Fibroblast of skin of scalp (primary cell): ENCODE measurements around the gene SUPT20HL2.
"Not testable (repeated sequence)": the region's sequence is repeated elsewhere in the genome, so short reads cannot be mapped to it uniquely, and the experiment has no call there.

Source experiments
- DNase-seq: peaks from one replicate; pipeline ENCODE4 v3.0.0-alpha.2; 2013

SUPT20HL2 gene

DNA sequence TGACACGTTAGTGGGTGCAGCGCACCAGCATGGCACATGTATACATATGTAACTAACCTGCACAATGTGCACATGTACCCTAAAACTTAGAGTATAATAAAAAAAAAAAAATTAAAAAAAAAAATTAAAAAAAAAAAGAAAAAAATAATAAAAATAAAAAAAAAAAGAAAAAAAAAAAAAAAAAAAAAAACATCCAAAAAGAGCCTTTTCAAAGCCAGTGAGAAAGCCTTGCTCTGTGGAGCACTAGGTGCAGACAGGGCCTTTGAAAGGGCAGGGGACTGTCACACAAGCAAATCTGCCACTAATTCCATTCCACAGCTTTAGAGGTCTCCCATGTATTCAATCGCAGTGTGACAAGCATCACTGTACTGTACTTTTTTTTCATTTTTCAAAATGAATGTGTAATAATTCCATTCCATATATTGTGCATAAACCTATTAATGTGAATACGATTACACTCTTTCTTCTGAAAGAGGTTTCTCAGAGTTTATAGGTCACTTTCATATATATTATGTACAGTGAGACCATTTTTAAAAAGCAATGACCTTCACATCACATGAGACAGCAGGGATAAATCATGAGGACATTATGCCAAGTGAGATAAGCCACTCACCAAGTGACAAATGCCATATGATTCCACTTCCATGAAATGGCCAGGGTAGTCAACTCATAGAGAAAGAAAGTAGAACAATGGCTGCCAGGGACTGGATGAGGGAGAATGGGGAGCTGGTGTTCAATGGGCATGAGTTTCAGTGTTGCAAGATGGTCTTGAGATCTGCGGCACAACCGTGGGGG lies 4.1 kb downstream of the SUPT20HL2 start:
- not testable (repeated sequence) for DNase-seq

DNA sequence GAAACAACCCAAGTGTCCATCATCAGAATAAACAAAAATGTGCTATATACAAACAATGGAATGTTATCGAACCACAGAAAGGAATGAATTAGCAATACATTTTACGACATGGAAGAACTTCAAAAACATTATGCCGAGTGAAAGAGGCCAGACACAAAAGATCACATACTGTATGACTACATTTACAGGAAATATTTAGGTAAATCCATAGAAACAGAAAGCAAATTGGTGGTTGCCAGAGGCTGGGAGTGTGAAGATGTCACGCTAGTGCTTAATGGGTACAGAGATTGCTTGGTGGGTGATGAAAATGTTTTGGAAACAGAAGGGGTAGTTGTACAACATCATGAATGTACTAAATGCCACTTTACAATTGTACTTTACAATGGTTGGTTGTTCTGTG lies 5.1 kb downstream of the SUPT20HL2 start:
- not testable (repeated sequence) for DNase-seq

DNA sequence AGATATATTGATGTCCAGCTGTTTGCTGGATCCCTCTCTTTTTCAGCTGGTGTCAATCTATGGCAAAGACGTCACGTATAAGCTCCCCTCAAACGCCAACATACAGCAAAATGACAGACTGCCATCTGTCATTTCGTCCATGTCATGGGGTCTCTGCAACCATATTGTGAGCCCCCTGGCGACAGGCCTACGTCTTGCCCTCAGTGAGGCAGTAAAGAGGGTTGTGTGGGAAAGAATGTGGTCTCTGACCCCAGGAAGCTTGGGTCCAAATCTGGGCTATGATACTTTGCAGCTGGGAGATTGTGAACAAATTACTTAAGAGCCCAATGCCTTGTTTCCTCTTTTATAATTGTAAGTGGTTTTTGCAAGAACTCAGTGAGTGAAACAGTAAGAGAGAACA lies 7.4 kb downstream of the SUPT20HL2 start:
- DNase-seq, result no peak

DNA sequence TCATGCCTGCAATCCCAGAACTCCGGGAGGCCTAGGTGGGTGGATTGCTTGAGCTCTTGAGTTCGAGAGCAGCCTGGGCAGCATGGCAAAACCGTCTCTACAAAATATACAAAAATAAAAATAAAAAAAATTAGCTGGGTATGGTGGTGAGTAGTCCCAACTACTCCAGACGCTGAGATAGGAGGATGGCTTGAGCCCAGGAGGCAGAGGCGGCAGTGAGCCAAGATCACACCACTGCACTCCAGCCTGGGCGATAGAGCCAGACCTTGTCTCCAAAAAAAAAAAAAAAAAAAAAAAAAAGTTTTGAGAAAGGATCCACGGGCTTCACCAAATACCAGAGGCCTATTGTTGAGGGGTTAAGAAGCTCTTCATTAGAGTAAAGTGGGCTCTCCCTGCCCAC lies 8.0 kb downstream of the SUPT20HL2 start:
- no peak for DNase-seq

DNA sequence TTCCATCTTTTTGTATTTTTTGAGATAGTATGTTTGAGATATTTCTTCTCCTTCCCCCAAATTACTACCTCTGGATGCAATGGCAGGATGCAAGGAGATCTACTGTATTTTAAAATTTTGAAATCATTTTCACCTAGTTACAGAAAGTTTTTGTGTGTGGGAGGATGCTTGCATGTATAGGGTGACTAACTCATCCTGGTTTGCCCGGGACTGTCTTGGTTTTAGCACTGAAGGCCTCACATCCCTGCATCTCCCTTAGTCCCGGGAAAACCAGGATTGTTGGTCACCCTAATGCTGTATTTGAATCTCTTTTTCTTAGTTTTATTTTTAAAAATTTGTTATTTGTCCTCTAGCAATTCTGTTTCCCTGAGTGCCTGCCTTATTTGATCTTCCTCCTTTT lies 12.1 kb downstream of the SUPT20HL2 start:
- DNase-seq, result no peak

DNA sequence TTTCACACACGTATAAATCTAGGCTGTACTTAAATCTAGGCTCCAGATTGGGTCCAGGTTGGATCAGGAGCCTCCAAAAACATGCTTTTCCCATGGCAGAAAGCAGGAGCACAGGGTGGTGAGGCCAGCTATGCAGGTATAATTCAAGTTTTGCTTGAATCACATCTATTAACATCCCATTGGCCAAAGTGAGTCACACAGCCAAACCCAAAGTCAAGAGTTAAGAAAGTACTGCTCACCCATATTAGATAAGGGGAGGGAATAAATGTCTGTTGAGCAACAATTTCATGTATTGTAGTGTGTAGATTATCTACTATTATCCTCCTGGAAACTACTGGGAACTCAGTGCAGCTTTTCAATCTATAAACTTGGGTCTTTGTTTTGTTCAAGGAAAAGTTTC lies 12.8 kb downstream of the SUPT20HL2 start:
- DNase-seq, result no peak

DNA sequence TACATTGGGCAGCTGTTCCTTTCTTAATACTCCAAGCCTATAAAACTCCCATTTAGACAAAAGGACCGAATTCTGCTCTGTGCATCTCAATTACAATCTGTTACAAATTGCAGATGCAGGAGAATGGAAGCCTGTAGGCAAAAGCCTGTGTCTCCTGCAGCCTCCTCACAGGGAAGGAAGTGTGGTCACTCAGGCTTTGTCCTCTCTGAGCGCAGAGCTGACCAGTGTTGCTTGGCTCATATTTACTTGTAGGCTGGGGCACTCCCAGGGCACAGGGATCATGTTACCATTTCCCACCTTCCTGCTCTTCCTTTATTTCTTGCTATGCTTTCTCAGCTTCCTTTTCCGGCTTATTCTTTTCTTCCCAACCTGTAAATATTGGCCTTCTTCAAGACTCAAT lies 15.7 kb downstream of the SUPT20HL2 start:
- no peak for DNase-seq

DNA sequence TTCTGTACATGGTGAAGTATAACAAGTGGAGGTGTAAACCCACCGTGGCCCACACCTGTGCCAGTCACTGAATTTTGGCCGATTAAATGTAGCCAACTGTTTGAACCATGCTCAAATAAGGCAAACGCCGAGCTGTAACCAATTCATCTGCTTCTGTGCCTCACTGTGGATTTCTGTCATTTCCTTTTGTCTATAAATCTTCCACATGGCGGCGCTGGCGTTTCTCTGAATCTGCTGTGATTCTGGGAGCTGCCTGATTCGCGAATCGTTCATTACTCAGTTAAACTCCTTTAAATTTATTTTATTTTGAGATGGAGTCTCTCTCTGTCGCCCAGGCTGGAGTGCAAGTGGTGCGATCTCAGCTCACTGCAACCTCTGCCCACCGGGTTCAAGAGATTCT lies 19.2 kb downstream of the SUPT20HL2 start:
- peak; percentile 26 for DNase-seq

DNA sequence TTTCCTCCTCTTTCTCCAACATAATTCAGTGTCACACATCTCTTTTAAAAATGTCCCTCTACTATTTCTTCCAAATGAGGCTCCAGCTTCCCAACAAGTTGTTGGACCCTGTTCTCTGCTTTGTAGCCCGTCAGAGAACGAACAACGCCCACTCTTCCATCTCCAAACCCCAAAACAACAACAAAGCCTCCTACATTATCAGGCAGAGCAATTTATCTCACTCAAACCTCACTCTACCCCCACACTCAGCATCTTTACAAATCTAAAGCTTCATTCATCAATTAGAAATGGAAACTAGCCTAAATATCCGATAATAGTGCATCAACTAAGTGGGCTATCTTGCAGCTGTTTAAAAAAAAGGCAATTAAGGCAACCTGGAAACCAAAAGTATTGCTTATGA lies 20.5 kb downstream of the SUPT20HL2 start:
- no peak for DNase-seq

DNA sequence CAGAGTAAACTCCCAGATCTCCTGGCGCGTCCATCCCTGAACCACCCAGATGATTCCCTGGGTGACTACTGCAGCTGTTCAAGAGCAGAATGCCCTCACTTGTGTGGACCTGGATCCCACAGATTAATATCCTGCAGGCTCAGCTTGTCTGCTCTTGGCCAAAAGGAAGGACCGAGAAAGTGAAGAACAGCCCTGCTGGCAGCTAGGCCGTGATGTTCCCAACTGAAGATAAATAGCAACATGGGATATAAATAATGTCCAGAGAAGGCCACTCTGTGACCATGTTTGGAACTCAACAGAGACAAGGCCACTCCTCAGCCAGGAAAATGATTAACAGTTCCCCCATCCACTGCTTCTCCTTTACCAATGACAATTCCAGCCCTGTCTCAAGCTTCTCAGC lies 21.5 kb downstream of the SUPT20HL2 start:
- DNase-seq, result no peak

DNA sequence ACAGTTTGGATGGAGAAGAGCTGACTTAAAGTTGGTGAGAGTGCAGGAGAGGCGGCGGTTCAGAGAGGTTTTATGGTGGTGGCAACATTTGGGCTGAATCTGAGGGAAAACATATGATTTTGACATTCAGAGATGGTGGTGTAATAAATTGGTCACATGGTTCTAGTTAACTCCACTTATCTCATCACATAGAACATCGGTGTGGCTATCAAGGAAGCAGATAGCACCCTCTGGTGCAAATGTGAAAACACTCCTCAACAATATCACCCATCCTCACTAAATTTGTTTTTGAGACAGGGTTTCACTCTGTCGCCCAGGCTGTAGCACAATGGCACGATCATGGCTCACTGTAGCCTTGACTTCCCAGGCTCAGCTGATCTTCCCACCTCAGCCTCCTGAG lies 28.8 kb downstream of the SUPT20HL2 start:
- DNase-seq, result peak; percentile 2

DNA sequence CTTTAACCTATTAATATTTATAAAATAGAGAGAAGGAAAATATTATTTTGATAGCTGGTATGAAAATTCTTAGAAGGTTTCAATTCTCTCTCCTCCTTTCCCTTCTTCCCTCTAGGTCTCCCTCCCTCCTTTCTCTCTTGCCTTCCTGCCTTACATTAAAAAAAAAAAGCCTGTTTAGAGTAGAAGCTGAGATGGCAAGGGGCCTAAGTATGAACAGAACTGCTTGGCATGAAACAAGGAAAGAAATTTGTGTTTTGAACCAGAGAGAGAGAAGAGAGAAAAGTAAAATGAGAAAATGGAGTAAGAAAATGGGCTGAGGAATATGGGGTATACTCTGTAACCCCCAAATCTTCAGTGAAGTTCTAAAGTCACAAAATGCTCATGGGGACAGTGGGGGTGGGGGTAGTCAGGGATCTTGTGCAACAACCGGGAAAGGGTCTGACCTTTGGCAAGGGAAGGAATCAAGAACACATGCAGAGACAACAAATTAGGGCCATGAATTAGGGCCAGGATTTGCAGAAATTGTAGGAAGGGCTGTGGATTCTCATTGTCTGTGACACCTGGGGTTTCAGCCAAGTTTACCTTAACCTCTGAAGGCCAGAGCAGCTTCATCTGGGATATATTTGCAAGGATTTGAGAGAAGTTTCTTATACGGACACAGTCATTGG lies 30.6 kb downstream of the SUPT20HL2 start:
- no peak for DNase-seq

DNA sequence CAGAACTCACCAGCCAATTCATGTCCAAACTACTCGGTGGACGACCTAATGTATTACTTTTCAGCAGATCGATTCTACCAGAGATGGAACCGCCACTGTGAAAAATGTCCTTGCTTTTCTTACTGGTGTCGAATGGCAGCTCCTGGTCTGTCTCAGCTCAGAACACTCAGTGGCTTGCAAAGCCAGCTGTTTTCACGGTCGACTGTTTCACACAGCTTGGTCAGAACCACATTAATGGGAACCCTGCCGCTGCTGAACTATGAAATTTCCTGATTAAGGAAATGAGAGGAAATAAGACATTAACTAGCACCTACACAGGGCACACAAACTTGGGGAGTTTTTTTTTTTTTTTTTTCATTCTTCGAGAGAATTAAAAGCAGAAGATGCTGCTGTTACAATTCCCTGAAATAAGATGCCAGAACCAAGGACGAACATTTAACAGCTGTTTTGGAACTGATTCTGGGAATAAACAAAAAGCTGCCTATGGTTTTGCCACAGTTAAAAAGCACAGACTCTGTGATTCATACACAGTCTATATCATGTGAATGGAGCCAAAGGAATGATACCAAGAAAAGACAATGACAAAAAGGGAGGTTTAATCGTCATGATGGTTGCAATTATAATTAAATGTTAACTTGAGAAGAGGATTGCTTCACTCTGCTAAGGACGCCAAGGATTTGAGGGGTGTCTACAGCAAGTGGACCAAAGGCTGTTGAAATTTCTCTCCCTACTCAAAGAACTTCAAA lies 31.3 kb downstream of the SUPT20HL2 start:
- DNase-seq, result no peak

DNA sequence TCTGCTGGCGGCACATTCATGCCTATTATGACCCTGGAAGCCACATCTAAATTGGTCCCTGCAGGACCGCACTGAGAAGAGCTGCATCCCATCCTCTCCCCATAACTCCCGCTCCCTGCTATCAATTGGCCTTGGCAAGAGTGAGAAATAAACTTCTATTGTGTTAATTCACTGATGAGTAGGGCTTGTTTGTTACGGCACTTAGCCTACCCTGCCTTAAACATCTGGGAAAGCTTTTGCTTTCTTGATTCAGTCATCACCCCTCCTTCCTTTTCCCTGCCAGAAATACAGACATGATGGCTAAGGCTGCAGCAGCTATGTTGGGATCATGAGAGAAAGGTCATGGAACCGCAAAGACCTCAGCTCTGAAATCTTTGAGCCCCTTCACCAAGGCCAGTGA lies 36.5 kb downstream of the SUPT20HL2 start:
- no peak for DNase-seq

DNA sequence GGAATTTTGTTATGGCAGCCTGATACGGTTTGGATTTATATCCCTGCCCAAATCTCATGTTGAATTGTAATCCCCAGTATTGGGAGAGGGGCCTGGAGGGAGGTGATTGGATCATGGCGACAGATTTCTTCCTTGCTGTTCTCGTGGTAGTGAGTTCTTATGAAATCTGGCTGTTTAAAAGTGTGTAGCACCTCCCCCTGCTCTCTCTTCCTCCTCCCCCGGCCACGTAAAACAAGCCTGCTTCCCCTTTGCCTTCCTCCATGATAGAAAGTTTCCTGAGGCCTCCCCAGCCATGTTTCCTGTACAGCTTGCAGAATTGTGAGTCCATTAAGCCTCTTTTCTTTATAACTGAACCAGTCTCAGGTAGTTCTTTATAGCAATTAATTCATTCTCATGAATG lies 37.9 kb downstream of the SUPT20HL2 start:
- DNase-seq, result no peak

DNA sequence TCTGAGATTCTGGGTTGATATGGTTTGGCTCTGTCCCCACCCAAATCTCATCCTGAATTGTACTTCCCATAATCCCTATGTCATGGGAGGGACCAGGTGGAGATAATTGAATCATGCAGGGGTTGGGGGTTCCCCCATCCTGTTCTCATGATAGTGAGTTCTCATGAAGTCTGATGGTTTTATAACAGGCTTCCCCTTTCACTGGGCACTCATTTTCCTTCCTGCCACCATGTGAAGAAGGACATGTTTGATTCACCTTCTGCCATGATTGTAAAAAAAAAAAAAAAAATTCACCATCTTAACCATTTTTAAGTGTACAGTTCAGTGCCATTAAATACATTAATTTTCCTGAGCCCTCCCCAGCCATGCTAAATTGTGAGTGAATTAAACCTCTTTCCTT lies 42.6 kb downstream of the SUPT20HL2 start:
- no peak for DNase-seq

DNA sequence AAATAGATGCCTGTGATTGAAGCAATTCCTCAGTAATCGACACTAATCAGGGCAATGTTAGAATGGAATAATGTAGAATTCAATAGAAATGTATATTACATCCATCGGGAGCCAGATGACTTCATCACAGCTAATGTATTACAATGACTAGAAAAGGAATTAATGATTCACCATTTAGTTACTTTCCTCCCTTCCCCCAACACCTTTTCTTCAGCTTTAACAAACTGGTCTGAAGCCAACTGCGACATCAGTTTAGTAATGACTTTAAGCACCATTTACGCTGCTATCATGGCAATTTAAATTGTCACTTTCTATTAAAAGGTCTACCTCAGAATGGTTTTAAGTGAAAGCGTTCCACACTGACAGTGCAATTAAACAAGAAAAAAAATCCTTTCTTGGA lies 45.1 kb downstream of the SUPT20HL2 start:
- DNase-seq, result no peak

DNA sequence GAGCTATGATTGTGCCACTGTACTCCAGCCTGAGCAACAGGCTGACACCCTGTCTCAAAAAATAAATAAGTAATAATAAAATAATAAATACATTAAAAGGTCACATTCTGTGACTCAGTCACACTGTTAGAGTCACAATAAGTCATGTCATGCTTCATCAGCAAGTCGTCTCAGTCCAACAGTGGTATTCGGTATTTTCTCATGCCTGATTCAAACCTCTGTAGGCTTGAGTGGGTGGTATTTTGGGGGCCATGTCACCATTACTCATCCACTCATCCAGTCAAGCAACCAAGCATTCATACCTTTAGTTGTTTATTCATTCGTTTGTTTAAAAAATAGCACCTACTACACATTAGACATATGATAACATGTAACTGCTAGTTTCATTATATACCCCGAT lies 46.9 kb downstream of the SUPT20HL2 start:
- DNase-seq, result no peak

DNA sequence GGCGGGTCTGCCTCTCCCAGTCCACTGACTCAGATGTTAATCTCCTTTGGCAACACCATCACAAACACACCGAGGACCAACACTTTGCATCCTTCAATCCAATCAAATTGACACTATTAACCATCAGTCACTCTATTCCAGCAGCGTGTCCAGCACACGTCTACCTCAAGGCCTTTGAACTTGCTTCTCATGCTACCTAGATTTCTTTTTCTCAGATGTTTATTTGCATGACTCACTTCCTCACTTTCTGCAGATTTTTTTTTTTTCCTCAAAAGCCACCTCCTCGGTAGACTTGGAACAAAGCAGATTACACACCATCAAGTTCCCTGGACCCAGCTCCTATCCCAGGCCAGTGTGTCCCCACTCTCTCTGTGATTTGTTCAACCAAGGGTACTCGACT lies 49.5 kb downstream of the SUPT20HL2 start:
- DNase-seq, result no peak

DNA sequence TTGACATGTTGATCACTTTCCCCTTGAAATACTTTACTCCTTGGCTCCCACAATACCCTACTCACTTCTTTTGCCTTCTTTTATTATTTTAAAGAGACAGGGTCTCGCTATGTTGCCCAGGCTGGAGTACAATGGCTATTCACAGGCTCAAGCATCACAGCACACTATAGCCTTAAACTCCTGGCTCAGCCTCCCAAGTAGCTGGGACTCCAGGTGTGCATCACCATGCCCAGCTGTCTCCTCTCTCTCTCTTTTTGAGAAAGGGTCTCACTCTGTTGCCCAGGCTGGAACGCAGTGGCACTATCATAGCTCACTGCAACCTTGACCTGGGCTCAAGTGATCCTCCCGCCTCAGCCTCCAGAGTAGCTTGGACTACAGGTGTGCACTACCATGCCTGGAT lies 51.6 kb downstream of the SUPT20HL2 start:
- no peak for DNase-seq
